NCI-H1436 treated with DMSO at 0.1 percent for 48 hours (cell line): ENCODE data around the gene PRXL2C.
"Not testable (repeated sequence)": the region's sequence is repeated elsewhere in the genome, so short reads cannot be mapped to it uniquely, and the experiment has no call there.

Experiments
- DNase-seq: peaks from one replicate; lab custom pipeline; 2025; lab: John Stamatoyannopoulos, UW

PRXL2C gene

GRCh38 chr9:96655198-96655851 lies at the start of gene PRXL2C:
Gene PRXL2C (minus strand): TSS chr9:96655317. CDS start chr9:96655281, 36 bp downstream.
- DNase-seq, result no peak

GRCh38 chr9:96700721-96701375 lies 45.7 kb upstream of the PRXL2C start:
- not testable (repeated sequence) for DNase-seq

GRCh38 chr9:96691326-96691725 lies 36.2 kb upstream of the PRXL2C start:
- no peak for DNase-seq

- no peak for DNase-seq
Measured at GRCh38 chr9:96688745-96689464, 33.8 kb upstream of the PRXL2C start.

- no peak for DNase-seq
Measured at GRCh38 chr9:96688187-96688586, 33.1 kb upstream of the PRXL2C start.

- DNase-seq, result no peak
Measured at GRCh38 chr9:96686638-96687335, 31.7 kb upstream of the PRXL2C start.

GRCh38 chr9:96680812-96681499 lies 25.8 kb upstream of the PRXL2C start:
- no peak for DNase-seq

GRCh38 chr9:96674906-96675538 lies 19.9 kb upstream of the PRXL2C start:
- no peak for DNase-seq

- DNase-seq, result not testable (repeated sequence)
Measured at GRCh38 chr9:96673786-96674185, 18.7 kb upstream of the PRXL2C start.

- no peak for DNase-seq
Measured at GRCh38 chr9:96668868-96669534, 13.9 kb upstream of the PRXL2C start.

GRCh38 chr9:96667363-96667728 lies 12.2 kb upstream of the PRXL2C start:
- no peak for DNase-seq

GRCh38 chr9:96666653-96667362 lies 11.7 kb upstream of the PRXL2C start:
- DNase-seq, result peak; percentile 28

- DNase-seq, result no peak
Measured at GRCh38 chr9:96665789-96666188, 10.7 kb upstream of the PRXL2C start.

GRCh38 chr9:96663506-96664120 lies 8.5 kb upstream of the PRXL2C start:
- no peak for DNase-seq

GRCh38 chr9:96661711-96662110 lies 6.6 kb upstream of the PRXL2C start:
- no peak for DNase-seq

GRCh38 chr9:96660692-96661248 lies 5.7 kb upstream of the PRXL2C start:
- no peak for DNase-seq

GRCh38 chr9:96654450-96655197 lies 493 bp downstream of the PRXL2C start:
- peak; percentile 41 for DNase-seq

GRCh38 chr9:96651626-96652025 lies 3.5 kb downstream of the PRXL2C start:
- DNase-seq, result no peak
